Measurements from ENCODE around the gene EML1.

DNA sequence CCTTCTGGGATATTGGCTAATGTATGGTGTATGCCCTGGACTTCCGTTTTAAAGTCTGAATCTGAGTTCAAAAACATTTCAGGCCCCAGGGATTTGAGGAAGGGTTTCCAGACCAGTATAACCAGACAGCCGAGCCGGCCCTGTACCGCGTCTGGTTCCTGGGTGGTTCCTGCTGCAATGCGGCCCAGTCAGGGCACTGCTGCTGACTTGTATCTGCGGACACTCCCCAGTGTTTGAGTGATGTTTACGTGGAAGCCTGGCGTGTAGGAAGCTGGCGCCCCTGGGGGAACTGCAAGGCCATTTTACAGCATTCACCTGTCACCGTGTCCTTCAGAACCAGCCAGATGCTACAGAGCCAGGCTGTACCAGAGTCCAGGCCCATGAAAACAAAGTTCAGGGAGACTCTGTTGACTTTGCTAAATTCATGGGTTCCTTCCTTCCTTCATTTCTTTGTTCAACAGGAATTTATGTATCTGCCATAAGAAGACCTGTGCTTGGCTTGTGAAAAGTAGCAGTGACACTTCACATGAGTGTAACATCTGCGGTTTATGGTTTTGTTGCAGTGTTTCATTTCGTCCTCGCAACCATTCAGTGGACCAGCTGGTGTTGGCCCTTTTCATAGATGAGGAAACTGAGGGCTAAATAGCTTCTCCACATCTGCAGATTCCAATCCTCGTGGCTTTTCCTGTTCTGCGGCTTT is 16.8 kb downstream of the EML1 start:
- TF ChIP-seq, protein P1, sequence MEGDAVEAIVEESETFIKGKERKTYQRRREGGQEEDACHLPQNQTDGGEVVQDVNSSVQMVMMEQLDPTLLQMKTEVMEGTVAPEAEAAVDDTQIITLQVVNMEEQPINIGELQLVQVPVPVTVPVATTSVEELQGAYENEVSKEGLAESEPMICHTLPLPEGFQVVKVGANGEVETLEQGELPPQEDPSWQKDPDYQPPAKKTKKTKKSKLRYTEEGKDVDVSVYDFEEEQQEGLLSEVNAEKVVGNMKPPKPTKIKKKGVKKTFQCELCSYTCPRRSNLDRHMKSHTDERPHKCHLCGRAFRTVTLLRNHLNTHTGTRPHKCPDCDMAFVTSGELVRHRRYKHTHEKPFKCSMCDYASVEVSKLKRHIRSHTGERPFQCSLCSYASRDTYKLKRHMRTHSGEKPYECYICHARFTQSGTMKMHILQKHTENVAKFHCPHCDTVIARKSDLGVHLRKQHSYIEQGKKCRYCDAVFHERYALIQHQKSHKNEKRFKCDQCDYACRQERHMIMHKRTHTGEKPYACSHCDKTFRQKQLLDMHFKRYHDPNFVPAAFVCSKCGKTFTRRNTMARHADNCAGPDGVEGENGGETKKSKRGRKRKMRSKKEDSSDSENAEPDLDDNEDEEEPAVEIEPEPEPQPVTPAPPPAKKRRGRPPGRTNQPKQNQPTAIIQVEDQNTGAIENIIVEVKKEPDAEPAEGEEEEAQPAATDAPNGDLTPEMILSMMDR (IDR thresholded peaks at IDR 0.05) = no peak
- peak in 1 of 4 donors; percentile 2 for TF ChIP-seq POLR2AphosphoS5 (IDR thresholded peaks at IDR 0.05)
